ACC112 (cell line): ENCODE results near the gene SLC9A6.
A peak's percentile ranks its signal among the peaks of the same experiment; 100 is the strongest.

Source experiments
- H2AFZ ChIP-seq: fragments of 200-600 bp; sonication (generic); one replicate; pipeline ENCODE4 v1.6.0; 2017; ENCODE audit warnings: antibody characterized with exemption, low read length; ENCODE audit not compliant: unreplicated experiment
- H3K27ac ChIP-seq: fragments of 200-600 bp; sonication (generic); 2 replicates; pipeline ENCODE4 v1.5.1; 2014; ENCODE audit warnings: low read depth, mild to moderate bottlenecking, antibody characterized with exemption, low read length, moderate library complexity
- H3K27me3 ChIP-seq: fragments of 200-600 bp; sonication (generic); 2 replicates; pipeline ENCODE4 v1.6.1; 2014; ENCODE audit warnings: mild to moderate bottlenecking, antibody characterized with exemption, low read length, moderate library complexity, mixed read lengths; ENCODE audit not compliant: insufficient read depth
- H3K36me3 ChIP-seq: fragments of 200-600 bp; sonication (generic); 2 replicates; pipeline ENCODE4 v1.6.1; 2016; ENCODE audit warnings: mild to moderate bottlenecking, antibody characterized with exemption, low read length, moderate library complexity, mixed read lengths; ENCODE audit not compliant: insufficient read depth
- H3K4me1 ChIP-seq: fragments of 200-600 bp; sonication (generic); one replicate; pipeline ENCODE4 v1.6.1; 2016; ENCODE audit warnings: low read length, mixed read lengths; ENCODE audit not compliant: insufficient read depth, unreplicated experiment, control insufficient read depth
- H3K4me3 ChIP-seq: fragments of 200-600 bp; sonication (generic); 2 replicates; pipeline ENCODE4 v1.5.1; 2014; ENCODE audit warnings: mild to moderate bottlenecking, low read depth, low read length
- H3K79me2 ChIP-seq: fragments of 200-600 bp; sonication (generic); one replicate; pipeline ENCODE4 v1.6.0; 2016; ENCODE audit warnings: low read length; ENCODE audit not compliant: control insufficient read depth, unreplicated experiment, insufficient read depth

SLC9A6 gene

DNA sequence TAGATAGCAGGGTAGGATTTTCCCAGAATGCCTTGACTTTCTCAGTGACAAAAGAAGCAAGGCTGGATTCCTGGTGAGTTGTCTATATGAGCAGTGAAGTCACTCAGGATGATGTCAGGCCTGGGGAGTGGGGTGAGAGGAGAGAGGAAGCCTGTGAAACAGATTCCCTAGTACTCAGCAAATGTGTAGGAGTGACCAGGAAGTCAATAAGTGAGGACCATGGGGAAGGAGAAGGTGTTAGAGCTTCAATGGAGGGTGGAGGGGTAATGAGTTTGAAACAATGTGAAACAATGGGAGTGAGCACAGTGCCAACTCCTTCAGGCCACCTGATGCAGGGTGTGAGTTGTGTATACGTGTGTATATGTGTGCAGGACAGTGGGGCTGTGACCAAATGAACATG, 2.4 kb upstream of the SLC9A6 start:
- H3K79me2 ChIP-seq: peaks cover 7% of the 10 kb centered on the region
- peaks cover 2% of the 10 kb centered on the region for H3K4me1 ChIP-seq
- H3K36me3 ChIP-seq: no peaks in the 10 kb centered on the region
- no peak overlapping the region for H3K4me3 ChIP-seq
- no peak overlapping the region for H2AFZ ChIP-seq
- no peak overlapping the region for H3K27ac ChIP-seq
- H3K27me3 ChIP-seq: no peaks in the 10 kb centered on the region

DNA sequence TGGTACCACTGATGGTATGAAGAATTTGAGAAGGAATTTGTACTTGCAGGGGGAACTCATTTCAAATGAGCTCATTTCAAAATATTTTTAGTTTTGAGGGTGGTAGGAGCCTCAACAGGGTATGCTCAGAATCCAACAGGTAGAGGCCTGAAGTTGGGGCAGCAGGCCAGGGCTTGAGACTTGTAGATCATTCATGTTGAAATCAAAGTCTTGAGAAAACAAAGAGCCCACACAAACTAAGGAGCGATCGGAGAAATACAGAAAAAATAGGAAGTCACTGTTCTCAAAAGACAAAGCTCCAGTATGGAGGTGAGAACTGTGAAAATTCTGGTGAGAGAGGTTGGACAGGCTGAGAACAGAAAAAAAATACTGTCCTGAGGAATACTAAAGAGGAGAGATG, 979 bp upstream of the SLC9A6 start:
- H3K27me3 ChIP-seq: no peaks in the 10 kb centered on the region
- no peaks in the 10 kb centered on the region for H3K36me3 ChIP-seq
- H3K27ac ChIP-seq: no peak overlapping the region
- peaks cover 4% of the 10 kb centered on the region for H3K4me1 ChIP-seq
- H2AFZ ChIP-seq: peak overlapping the region; percentile 98
- H3K79me2 ChIP-seq: peaks cover 11% of the 10 kb centered on the region
- H3K4me3 ChIP-seq: peak overlapping the region; percentile 79

DNA sequence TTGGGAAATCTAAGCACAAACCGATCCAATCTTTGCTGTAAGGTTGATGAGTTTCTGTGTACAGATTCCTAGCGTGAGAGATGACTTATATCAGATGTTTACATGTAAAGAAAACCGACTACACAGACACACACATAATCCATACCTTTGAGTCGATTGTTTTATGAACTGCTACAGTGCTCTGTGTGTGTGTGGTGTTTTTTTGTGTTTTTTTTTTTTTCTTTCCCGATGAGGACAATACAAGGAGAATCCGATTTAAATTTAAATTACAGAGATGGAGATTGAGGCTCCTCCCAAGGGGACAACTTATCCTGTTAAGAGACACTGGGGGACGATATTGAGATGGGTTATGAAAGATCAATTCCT, 461 bp upstream of the SLC9A6 start:
- H3K79me2 ChIP-seq: peaks cover 14% of the 10 kb centered on the region
- H3K4me1 ChIP-seq: peaks cover 4% of the 10 kb centered on the region
- no peak overlapping the region for H3K27ac ChIP-seq
- no peaks in the 10 kb centered on the region for H3K27me3 ChIP-seq
- H2AFZ ChIP-seq: peak overlapping the region; percentile 98
- no peaks in the 10 kb centered on the region for H3K36me3 ChIP-seq
- H3K4me3 ChIP-seq: peak overlapping the region; percentile 79

DNA sequence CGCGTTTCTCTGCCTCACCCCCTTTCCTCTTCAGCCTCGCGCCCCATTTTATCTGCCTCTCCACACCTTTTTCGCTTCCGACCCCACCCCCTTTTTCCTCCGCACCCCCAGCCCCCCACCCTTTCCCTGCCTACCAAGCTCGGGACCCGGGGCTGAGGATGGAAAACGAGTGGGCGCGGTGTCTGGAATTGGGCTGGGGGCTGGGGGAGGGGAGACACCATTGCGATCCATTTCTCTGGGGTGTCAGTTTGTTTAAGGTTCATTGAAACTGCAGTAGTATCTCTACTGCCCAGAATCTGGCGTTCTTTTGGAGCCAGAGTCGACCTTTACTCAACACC, 707 bp downstream of the SLC9A6 start:
- Histone ChIP-seq H2AFZ (no peak overlapping the region), H3K36me3 (no peaks in the 10 kb centered on the region), H3K79me2 (peaks cover 14% of the 10 kb centered on the region), H3K4me3 (peak overlapping the region; percentile 79), H3K27me3 (no peaks in the 10 kb centered on the region), H3K4me1 (peaks cover 4% of the 10 kb centered on the region), H3K27ac (no peak overlapping the region)

DNA sequence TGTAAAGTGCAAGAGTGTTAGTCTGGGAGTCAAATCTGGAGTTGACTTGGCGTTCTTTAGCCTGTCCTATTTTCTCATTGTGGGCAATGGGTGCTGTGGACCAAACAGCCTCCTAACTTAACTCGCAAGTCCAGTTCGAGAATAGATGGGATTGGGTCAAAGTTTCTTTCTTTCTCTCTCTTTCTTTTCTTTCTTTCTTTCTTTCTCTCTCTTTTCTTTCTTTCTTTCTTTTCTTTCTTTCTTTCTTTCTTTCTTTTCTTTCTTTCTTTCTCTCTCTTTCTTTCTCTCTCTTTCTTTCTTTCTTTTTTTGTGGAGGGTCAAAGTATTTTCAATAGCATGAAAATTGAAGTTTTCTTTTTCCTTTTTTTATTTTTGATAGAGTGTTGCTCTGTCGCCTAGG, 3.0 kb downstream of the SLC9A6 start:
- Histone ChIP-seq H3K79me2 (peaks cover 14% of the 10 kb centered on the region), H2AFZ (no peak overlapping the region), H3K27me3 (no peaks in the 10 kb centered on the region), H3K4me3 (no peak overlapping the region), H3K27ac (no peak overlapping the region), H3K4me1 (peaks cover 4% of the 10 kb centered on the region), H3K36me3 (no peaks in the 10 kb centered on the region)

DNA sequence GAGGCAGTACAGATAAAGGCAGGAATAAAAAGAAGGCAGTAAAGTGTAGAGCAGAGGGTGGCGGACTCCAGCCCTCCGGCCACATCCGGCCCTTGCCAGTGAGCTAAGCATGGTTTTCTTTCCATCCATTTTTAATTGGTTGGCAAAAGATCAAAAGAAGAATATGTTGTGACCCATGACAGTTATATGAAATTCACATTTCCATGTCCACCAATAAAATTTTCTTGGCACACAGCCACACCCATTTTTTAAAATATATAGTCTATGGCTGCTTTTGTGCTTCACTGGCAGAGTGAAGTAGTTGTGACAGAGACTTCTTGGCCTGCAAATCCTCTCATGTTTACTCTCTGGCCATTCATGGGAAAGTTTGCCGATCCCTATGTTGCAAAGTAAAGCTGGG, 29.8 kb downstream of the SLC9A6 start:
- no peak overlapping the region for H3K27ac ChIP-seq
- no peak overlapping the region for H3K4me3 ChIP-seq
- H2AFZ ChIP-seq: no peak overlapping the region
- H3K36me3 ChIP-seq: no peaks in the 10 kb centered on the region
- no peaks in the 10 kb centered on the region for H3K4me1 ChIP-seq
- H3K79me2 ChIP-seq: no peaks in the 10 kb centered on the region
- no peaks in the 10 kb centered on the region for H3K27me3 ChIP-seq

DNA sequence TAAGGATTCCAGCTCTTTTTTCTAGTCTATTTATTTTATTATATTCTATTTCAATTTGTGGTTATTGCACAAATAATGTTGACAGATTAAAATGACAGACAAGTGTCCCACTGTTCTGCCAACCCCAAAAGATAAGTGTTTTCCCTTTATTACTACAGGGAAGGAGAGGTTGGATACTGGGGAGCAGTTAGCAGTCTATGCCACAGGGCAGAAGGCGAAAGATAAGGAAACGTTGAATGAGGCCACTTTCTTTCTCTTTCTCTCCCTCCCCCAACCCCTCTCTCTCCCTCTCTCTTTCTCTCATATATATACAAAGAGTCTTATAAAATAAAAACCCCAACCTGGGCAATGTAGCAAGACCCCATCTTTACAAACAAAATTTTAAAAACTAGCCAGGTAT, 31.6 kb downstream of the SLC9A6 start:
- H3K27me3 ChIP-seq: no peaks in the 10 kb centered on the region
- H3K27ac ChIP-seq: no peak overlapping the region
- no peaks in the 10 kb centered on the region for H3K4me1 ChIP-seq
- H2AFZ ChIP-seq: no peak overlapping the region
- no peak overlapping the region for H3K4me3 ChIP-seq
- no peaks in the 10 kb centered on the region for H3K36me3 ChIP-seq
- no peaks in the 10 kb centered on the region for H3K79me2 ChIP-seq

DNA sequence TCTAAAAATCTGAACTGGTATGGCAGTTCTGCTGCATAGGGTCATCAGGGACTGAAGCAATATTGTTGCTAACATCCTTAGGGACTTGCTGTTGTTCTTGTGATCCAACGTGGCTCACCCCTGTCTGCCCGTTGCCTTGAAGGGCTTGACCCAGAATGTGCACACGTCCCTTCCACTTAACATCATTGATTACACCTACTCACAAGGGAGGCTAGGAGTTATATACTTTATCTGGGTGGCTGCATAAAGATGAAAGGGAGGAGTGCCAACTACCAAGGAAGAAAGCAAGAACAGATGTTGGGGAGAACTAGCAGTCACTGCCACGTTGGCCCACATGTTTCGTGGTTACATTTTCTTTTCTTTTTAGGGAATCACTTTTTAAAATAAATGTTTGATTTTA, 34.0 kb downstream of the SLC9A6 start:
- H3K27ac ChIP-seq: no peak overlapping the region
- H3K27me3 ChIP-seq: no peaks in the 10 kb centered on the region
- no peak overlapping the region for H2AFZ ChIP-seq
- H3K36me3 ChIP-seq: no peaks in the 10 kb centered on the region
- no peaks in the 10 kb centered on the region for H3K79me2 ChIP-seq
- H3K4me3 ChIP-seq: no peak overlapping the region
- no peaks in the 10 kb centered on the region for H3K4me1 ChIP-seq

DNA sequence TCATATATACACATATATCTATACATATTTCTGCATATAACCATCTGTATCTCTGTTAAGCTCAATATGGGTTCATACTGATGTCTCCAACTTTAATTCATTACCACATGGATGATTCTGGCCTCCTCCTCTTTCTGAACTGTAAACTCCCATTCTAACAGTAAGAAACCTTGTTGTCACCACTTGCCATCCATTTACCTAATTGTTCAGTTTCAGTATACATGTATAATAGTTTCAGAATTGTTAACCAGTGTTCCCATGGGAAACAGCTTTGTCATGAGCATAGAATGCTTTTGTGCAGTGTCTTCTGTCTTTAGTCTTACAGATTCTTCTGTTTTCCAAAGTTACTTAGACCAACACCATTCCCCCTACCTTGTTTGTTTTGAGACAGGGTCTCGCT, 35.9 kb downstream of the SLC9A6 start:
- Histone ChIP-seq H3K27ac (no peak overlapping the region), H3K27me3 (no peaks in the 10 kb centered on the region), H3K36me3 (no peaks in the 10 kb centered on the region), H3K4me3 (no peak overlapping the region), H2AFZ (no peak overlapping the region), H3K4me1 (no peaks in the 10 kb centered on the region), H3K79me2 (no peaks in the 10 kb centered on the region)

DNA sequence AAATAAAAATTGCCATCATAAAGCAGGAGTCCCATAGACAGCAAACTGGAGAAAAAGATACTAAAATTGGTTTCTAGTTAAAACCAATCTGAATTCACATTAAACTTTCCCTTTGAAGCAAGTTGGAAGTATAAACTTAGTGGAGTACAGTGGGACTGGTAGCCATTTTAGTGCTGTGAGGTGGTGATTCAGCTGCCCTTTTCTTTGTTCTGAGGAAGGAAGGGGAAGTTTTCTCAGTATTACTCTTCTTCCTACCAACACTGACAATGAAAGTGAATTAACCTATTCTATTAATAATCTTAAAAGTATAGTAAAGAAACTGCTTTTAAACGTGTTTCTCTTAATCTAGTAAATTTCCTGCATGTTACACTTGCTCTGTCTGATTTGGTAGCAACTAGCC, 36.7 kb downstream of the SLC9A6 start:
- Histone ChIP-seq H3K4me3 (no peak overlapping the region), H3K27me3 (no peaks in the 10 kb centered on the region), H3K4me1 (no peaks in the 10 kb centered on the region), H3K36me3 (no peaks in the 10 kb centered on the region), H2AFZ (no peak overlapping the region), H3K79me2 (no peaks in the 10 kb centered on the region), H3K27ac (no peak overlapping the region)

DNA sequence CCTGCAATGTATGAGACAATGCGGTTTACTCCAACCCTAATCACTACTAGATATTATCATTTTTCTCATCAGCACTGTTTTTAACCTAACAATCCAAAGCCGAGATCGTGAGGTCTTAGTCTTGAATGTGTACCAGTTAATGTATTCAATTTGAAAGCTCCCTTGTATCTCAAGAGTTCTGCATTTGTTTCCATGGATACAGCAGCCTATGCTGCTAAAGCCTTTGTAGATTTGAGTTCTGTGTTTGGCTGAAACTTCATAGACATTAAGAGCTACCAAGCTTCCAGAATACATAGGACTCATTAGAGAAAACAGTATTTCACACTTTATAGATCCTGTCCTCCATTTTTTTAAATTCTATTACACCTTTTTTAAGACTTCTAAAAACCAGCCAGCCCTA, 39.9 kb downstream of the SLC9A6 start:
- H3K4me1 ChIP-seq: peaks cover under 1% of the 10 kb centered on the region
- H3K27me3 ChIP-seq: no peaks in the 10 kb centered on the region
- no peak overlapping the region for H3K27ac ChIP-seq
- H3K36me3 ChIP-seq: no peaks in the 10 kb centered on the region
- no peak overlapping the region for H2AFZ ChIP-seq
- H3K4me3 ChIP-seq: no peak overlapping the region
- H3K79me2 ChIP-seq: no peaks in the 10 kb centered on the region
